ENCODE data around the gene PRDM13. TPM values are rescaled to one million over a fixed set of nuclear protein-coding genes. Genes with fewer than 3 reads are reported as not detected.

Gene PRDM13
- total and polyA plus RNA-seq, 2 donors, result under 0.01 TPM; not detected in 1

- H3K4me3 ChIP-seq (ENCODE audit: low read length in 2 of 2), result no peak overlapping the region
- no peak overlapping the region for H3K27ac ChIP-seq (ENCODE audit: low read depth in 1 of 2, low read length in 1 of 2)
- H3K27me3 ChIP-seq (ENCODE audit: control insufficient read depth in 2 of 2, insufficient read depth in 1 of 2, low read length in 1 of 2), result peaks cover 81 to 100% of the 10 kb centered on the region in 2 donors
- DNase-seq (ENCODE audit: low read depth in 6 of 9, low spot score in 9 of 9), result no peak
- 12% methylated on average over 24 of the region's 24 CpGs for WGBS
- H3K9me3 ChIP-seq (ENCODE audit: control insufficient read depth in 2 of 2, insufficient read depth in 1 of 2, low read length in 1 of 2), result peaks cover 4 to 28% of the 10 kb centered on the region in 2 donors
- peaks cover 3 to 28% of the 10 kb centered on the region in 2 donors for H3K4me1 ChIP-seq (ENCODE audit: control insufficient read depth in 2 of 2, insufficient read depth in 2 of 2, low read length in 2 of 2)
- H3K36me3 ChIP-seq (ENCODE audit: control insufficient read depth in 2 of 2, insufficient read depth in 2 of 2, low read length in 1 of 2), result no peaks in the 10 kb centered on the region
These were observed 2.4 kb downstream of the PRDM13 start for GRCh38 chr6:99608886-99609482.

- H3K36me3 ChIP-seq (ENCODE audit: control insufficient read depth in 2 of 2, insufficient read depth in 2 of 2, low read length in 1 of 2), result no peaks in the 10 kb centered on the region
- H3K4me3 ChIP-seq (ENCODE audit: low read length in 2 of 2), result no peak overlapping the region
- H3K27ac ChIP-seq (ENCODE audit: low read depth in 1 of 2, low read length in 1 of 2), result no peak overlapping the region
- peaks cover 10 to 38% of the 10 kb centered on the region in 2 donors for H3K4me1 ChIP-seq (ENCODE audit: control insufficient read depth in 2 of 2, insufficient read depth in 2 of 2, low read length in 2 of 2)
- peaks cover 81 to 100% of the 10 kb centered on the region in 2 donors for H3K27me3 ChIP-seq (ENCODE audit: control insufficient read depth in 2 of 2, insufficient read depth in 1 of 2, low read length in 1 of 2)
- no peak for DNase-seq (ENCODE audit: low read depth in 6 of 9, low spot score in 9 of 9)
- H3K9me3 ChIP-seq (ENCODE audit: control insufficient read depth in 2 of 2, insufficient read depth in 1 of 2, low read length in 1 of 2), result peaks cover 4 to 25% of the 10 kb centered on the region in 2 donors
- WGBS, result 13% methylated on average over 2 of the region's 2 CpGs
These were observed 3.4 kb downstream of the PRDM13 start for GRCh38 chr6:99609905-99610489.

- WGBS, result 2% methylated on average over 3 of the region's 3 CpGs
- DNase-seq (ENCODE audit: low read depth in 6 of 9, low spot score in 9 of 9), result no peak
- Histone ChIP-seq H3K4me3 (ENCODE audit: low read length in 2 of 2) (no peak overlapping the region), H3K27me3 (ENCODE audit: control insufficient read depth in 2 of 2, insufficient read depth in 1 of 2, low read length in 1 of 2) (peaks cover 73 to 100% of the 10 kb centered on the region in 2 donors), H3K27ac (ENCODE audit: low read depth in 1 of 2, low read length in 1 of 2) (no peak overlapping the region), H3K4me1 (ENCODE audit: control insufficient read depth in 2 of 2, insufficient read depth in 2 of 2, low read length in 2 of 2) (peaks cover 10 to 34% of the 10 kb centered on the region in 2 donors), H3K36me3 (ENCODE audit: control insufficient read depth in 2 of 2, insufficient read depth in 2 of 2, low read length in 1 of 2) (no peaks in the 10 kb centered on the region), H3K9me3 (ENCODE audit: control insufficient read depth in 2 of 2, insufficient read depth in 1 of 2, low read length in 1 of 2) (peaks cover 4 to 25% of the 10 kb centered on the region in 2 donors)
These were observed 4.5 kb downstream of the PRDM13 start for GRCh38 chr6:99611148-99611547.

- Histone ChIP-seq H3K4me1 (ENCODE audit: control insufficient read depth in 2 of 2, insufficient read depth in 2 of 2, low read length in 2 of 2) (peaks cover 10 to 34% of the 10 kb centered on the region in 2 donors), H3K36me3 (ENCODE audit: control insufficient read depth in 2 of 2, insufficient read depth in 2 of 2, low read length in 1 of 2) (no peaks in the 10 kb centered on the region), H3K9me3 (ENCODE audit: control insufficient read depth in 2 of 2, insufficient read depth in 1 of 2, low read length in 1 of 2) (peaks cover 4 to 22% of the 10 kb centered on the region in 2 donors), H3K27ac (ENCODE audit: low read depth in 1 of 2, low read length in 1 of 2) (no peak overlapping the region), H3K4me3 (ENCODE audit: low read length in 2 of 2) (peak overlapping the region; percentile 13 to 54), H3K27me3 (ENCODE audit: control insufficient read depth in 2 of 2, insufficient read depth in 1 of 2, low read length in 1 of 2) (peaks cover 70 to 100% of the 10 kb centered on the region in 2 donors)
- DNase-seq (ENCODE audit: low read depth in 6 of 9, low spot score in 9 of 9), result peak in 2 of 9 donors; percentile 34 to 50
- WGBS, result 9% methylated on average over 56 of the region's 56 CpGs
These were observed 6.1 kb downstream of the PRDM13 start for GRCh38 chr6:99612551-99613408.

- Histone ChIP-seq H3K4me1 (ENCODE audit: control insufficient read depth in 2 of 2, insufficient read depth in 2 of 2, low read length in 2 of 2) (peaks cover 10 to 33% of the 10 kb centered on the region in 2 donors), H3K27me3 (ENCODE audit: control insufficient read depth in 2 of 2, insufficient read depth in 1 of 2, low read length in 1 of 2) (peaks cover 71 to 100% of the 10 kb centered on the region in 2 donors), H3K36me3 (ENCODE audit: control insufficient read depth in 2 of 2, insufficient read depth in 2 of 2, low read length in 1 of 2) (no peaks in the 10 kb centered on the region), H3K9me3 (ENCODE audit: control insufficient read depth in 2 of 2, insufficient read depth in 1 of 2, low read length in 1 of 2) (peaks cover 4 to 17% of the 10 kb centered on the region in 2 donors), H3K27ac (ENCODE audit: low read depth in 1 of 2, low read length in 1 of 2) (no peak overlapping the region), H3K4me3 (ENCODE audit: low read length in 2 of 2) (peak overlapping the region; percentile 20 to 54)
- WGBS, result under 1% methylated on average over 37 of the region's 37 CpGs
- peak in 3 of 9 donors; percentile 55 to 72 (median 56) for DNase-seq (ENCODE audit: low read depth in 6 of 9, low spot score in 9 of 9)
These were observed 6.7 kb downstream of the PRDM13 start for GRCh38 chr6:99613409-99613704.

GRCh38 chr6:99613705-99614429, 7.2 kb downstream of the PRDM13 start:
- Histone ChIP-seq H3K27me3 (ENCODE audit: control insufficient read depth in 2 of 2, insufficient read depth in 1 of 2, low read length in 1 of 2) (peaks cover 74 to 100% of the 10 kb centered on the region in 2 donors), H3K4me1 (ENCODE audit: control insufficient read depth in 2 of 2, insufficient read depth in 2 of 2, low read length in 2 of 2) (peaks cover 10 to 29% of the 10 kb centered on the region in 2 donors), H3K27ac (ENCODE audit: low read depth in 1 of 2, low read length in 1 of 2) (no peak overlapping the region), H3K9me3 (ENCODE audit: control insufficient read depth in 2 of 2, insufficient read depth in 1 of 2, low read length in 1 of 2) (peaks cover 6 to 18% of the 10 kb centered on the region in 2 donors), H3K4me3 (ENCODE audit: low read length in 2 of 2) (peak overlapping the region; percentile 20 to 54), H3K36me3 (ENCODE audit: control insufficient read depth in 2 of 2, insufficient read depth in 2 of 2, low read length in 1 of 2) (no peaks in the 10 kb centered on the region)
- peak in 2 of 9 donors; percentile 53 to 67 for DNase-seq (ENCODE audit: low read depth in 6 of 9, low spot score in 9 of 9)
- WGBS, result 2% methylated on average over 82 of the region's 82 CpGs

- Histone ChIP-seq H3K4me1 (ENCODE audit: control insufficient read depth in 2 of 2, insufficient read depth in 2 of 2, low read length in 2 of 2) (peaks cover 10 to 29% of the 10 kb centered on the region in 2 donors), H3K27me3 (ENCODE audit: control insufficient read depth in 2 of 2, insufficient read depth in 1 of 2, low read length in 1 of 2) (peaks cover 74 to 100% of the 10 kb centered on the region in 2 donors), H3K36me3 (ENCODE audit: control insufficient read depth in 2 of 2, insufficient read depth in 2 of 2, low read length in 1 of 2) (no peaks in the 10 kb centered on the region), H3K4me3 (ENCODE audit: low read length in 2 of 2) (peak overlapping the region in 1 of 2 donors; percentile 54), H3K27ac (ENCODE audit: low read depth in 1 of 2, low read length in 1 of 2) (no peak overlapping the region), H3K9me3 (ENCODE audit: control insufficient read depth in 2 of 2, insufficient read depth in 1 of 2, low read length in 1 of 2) (peaks cover 7 to 17% of the 10 kb centered on the region in 2 donors)
- WGBS, result 5% methylated on average over 55 of the region's 55 CpGs
- peak in 2 of 9 donors; percentile 32 to 53 for DNase-seq (ENCODE audit: low read depth in 6 of 9, low spot score in 9 of 9)
These were observed 8.0 kb downstream of the PRDM13 start for GRCh38 chr6:99614430-99615186.

GRCh38 chr6:99617131-99617530, 10.5 kb downstream of the PRDM13 start:
- Histone ChIP-seq H3K27me3 (ENCODE audit: control insufficient read depth in 2 of 2, insufficient read depth in 1 of 2, low read length in 1 of 2) (peaks cover 75 to 98% of the 10 kb centered on the region in 2 donors), H3K4me3 (ENCODE audit: low read length in 2 of 2) (no peak overlapping the region), H3K4me1 (ENCODE audit: control insufficient read depth in 2 of 2, insufficient read depth in 2 of 2, low read length in 2 of 2) (peaks cover 10 to 21% of the 10 kb centered on the region in 2 donors), H3K27ac (ENCODE audit: low read depth in 1 of 2, low read length in 1 of 2) (no peak overlapping the region), H3K36me3 (ENCODE audit: control insufficient read depth in 2 of 2, insufficient read depth in 2 of 2, low read length in 1 of 2) (no peaks in the 10 kb centered on the region), H3K9me3 (ENCODE audit: control insufficient read depth in 2 of 2, insufficient read depth in 1 of 2, low read length in 1 of 2) (peaks cover 7 to 17% of the 10 kb centered on the region in 2 donors)
- 72% methylated on average over 2 of the region's 2 CpGs for WGBS
- DNase-seq (ENCODE audit: low read depth in 6 of 9, low spot score in 9 of 9), result no peak

Measured in thymus (tissue), 11 donors.